Activated naive CD4-positive, alpha-beta T cell treated with anti-CD3 and anti-CD28 coated beads, Interleukin-2, amount 50 U/mL, for 24 hours (primary cell): ENCODE results near the gene GUCY2D.
"Not testable (repeated sequence)": the region's sequence is repeated elsewhere in the genome, so short reads cannot be mapped to it uniquely, and the experiment has no call there.

Experiments used
- H3K27ac Mint-ChIP-seq: one replicate; pipeline ENCODE4 v1.8.0; 2021; ENCODE audit warnings: mild to moderate bottlenecking, mixed read lengths
- H3K27me3 Mint-ChIP-seq: one replicate; pipeline ENCODE4 v1.8.0; 2021; ENCODE audit warnings: mixed read lengths
- H3K36me3 Mint-ChIP-seq: one replicate; pipeline ENCODE4 v1.8.0; 2021; ENCODE audit warnings: mixed read lengths
- H3K4me1 Mint-ChIP-seq: one replicate; pipeline ENCODE4 v1.8.0; 2021; ENCODE audit warnings: mixed read lengths
- H3K4me3 Mint-ChIP-seq: one replicate; pipeline ENCODE4 v1.8.0; 2021; ENCODE audit warnings: mild to moderate bottlenecking, mixed read lengths
- H3K9me3 Mint-ChIP-seq: one replicate; pipeline ENCODE4 v1.8.0; 2021; ENCODE audit warnings: mixed read lengths

Gene GUCY2D

DNA sequence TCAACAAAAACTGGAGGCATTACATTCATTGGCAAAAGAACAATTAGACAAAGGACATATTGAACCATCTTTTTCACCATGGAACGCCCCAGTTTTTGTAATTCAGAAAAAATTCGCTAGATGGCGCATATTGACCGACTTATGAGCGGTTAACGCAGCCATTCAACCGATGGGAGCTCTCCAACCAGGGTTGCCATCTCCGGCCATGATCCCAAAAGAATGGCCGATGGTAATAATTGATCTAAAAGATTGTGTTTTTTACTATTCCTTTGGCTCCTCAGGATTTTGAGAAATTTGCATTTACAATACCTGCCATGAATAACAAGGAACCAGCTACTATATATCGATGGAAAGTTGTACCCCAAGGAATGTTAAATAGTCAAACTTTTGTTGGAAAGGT lies 57.9 kb downstream of the GUCY2D start:
- Mint-ChIP-seq H3K4me3 (no peak overlapping the region), H3K27me3 (peaks cover 42% of the 10 kb centered on the region), H3K36me3 (no peaks in the 10 kb centered on the region), H3K4me1 (peaks cover 4% of the 10 kb centered on the region), H3K9me3 (no peaks in the 10 kb centered on the region), H3K27ac (peak overlapping the region; percentile 46)

DNA sequence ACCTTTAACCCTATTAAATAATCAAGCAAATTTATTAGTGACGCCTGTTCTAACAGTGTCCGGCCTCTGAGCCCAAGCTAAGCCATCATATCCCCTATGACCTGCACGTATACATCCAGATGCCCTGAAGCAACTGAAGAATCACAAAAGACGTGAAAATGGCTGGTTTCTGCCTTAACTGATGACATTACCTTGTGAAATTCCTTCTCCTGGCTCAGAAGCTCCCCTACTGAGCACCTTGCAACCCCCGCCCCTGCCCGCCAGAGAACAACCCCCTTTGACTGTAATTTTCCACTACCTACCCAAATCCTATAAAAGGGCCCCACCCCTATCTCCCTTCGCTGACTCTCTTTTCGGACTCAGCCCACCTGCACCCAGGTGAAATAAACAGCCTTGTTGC lies 59.4 kb downstream of the GUCY2D start:
- H3K27ac Mint-ChIP-seq, H3K4me1 Mint-ChIP-seq: not testable (repeated sequence)
- H3K27me3 Mint-ChIP-seq = peaks cover 40% of the 10 kb centered on the region

DNA sequence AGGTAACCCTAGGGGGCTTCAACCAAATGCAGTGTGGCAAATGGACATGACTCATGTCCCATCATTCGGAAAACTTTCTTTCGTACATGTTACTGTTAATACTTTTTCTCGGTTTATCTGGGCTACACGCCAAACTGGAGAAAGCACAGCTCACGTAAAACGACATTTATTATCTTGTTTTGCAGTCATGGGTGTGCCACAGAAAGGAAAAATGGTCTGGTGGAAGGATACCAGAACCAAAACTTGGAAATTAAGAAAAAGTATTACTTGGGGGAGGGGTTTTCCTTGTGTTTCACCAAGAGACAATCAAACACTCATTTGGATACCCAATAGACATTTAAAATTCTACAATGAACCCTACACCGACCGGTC lies 60.0 kb downstream of the GUCY2D start:
- Mint-ChIP-seq H3K4me1 (no peaks in the 10 kb centered on the region), H3K9me3 (no peaks in the 10 kb centered on the region)

More for the DNA sequence above, 59.4 kb downstream of the GUCY2D start:
- not testable (repeated sequence) for H3K9me3 Mint-ChIP-seq, H3K36me3 Mint-ChIP-seq, H3K4me3 Mint-ChIP-seq

DNA sequence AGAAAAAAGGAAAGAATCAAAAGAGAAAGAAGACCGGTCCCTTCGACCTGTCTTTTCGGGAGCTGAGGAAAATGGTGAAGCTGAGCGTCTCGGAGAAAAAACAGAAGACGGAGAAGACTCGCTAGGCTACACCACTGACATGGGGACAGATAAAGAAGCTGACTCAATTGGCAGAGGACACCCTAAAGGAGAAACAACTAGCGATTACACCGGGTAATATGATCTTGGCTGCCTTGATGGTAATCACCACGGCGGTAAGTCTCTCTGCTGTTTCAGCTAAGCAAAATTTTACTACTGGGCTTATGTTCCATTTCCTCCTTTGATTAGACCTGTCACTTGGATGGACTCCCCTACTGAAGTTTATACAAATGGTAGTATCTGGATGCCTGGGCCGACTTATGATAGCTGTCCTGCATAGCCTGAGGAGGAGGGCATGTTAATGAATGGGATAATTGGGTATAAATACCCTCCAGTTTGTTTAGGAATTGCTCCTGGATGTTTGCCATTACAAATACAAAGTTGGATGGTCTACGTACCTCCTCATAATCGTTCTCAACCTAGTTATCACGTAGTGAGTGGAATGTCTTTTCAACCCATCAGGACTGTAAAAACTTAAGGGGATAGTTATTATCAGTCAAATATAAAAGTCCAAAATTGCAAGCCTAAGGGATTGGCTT lies 60.5 kb downstream of the GUCY2D start:
- Mint-ChIP-seq H3K27ac (no peak overlapping the region), H3K4me3 (no peak overlapping the region), H3K4me1 (no peaks in the 10 kb centered on the region), H3K27me3 (peaks cover 36% of the 10 kb centered on the region), H3K36me3 (no peaks in the 10 kb centered on the region), H3K9me3 (no peaks in the 10 kb centered on the region)

More for the DNA sequence above, 60.0 kb downstream of the GUCY2D start:
- no peak overlapping the region for H3K27ac Mint-ChIP-seq
- no peaks in the 10 kb centered on the region for H3K36me3 Mint-ChIP-seq
- H3K27me3 Mint-ChIP-seq = peaks cover 39% of the 10 kb centered on the region
- no peak overlapping the region for H3K4me3 Mint-ChIP-seq

DNA sequence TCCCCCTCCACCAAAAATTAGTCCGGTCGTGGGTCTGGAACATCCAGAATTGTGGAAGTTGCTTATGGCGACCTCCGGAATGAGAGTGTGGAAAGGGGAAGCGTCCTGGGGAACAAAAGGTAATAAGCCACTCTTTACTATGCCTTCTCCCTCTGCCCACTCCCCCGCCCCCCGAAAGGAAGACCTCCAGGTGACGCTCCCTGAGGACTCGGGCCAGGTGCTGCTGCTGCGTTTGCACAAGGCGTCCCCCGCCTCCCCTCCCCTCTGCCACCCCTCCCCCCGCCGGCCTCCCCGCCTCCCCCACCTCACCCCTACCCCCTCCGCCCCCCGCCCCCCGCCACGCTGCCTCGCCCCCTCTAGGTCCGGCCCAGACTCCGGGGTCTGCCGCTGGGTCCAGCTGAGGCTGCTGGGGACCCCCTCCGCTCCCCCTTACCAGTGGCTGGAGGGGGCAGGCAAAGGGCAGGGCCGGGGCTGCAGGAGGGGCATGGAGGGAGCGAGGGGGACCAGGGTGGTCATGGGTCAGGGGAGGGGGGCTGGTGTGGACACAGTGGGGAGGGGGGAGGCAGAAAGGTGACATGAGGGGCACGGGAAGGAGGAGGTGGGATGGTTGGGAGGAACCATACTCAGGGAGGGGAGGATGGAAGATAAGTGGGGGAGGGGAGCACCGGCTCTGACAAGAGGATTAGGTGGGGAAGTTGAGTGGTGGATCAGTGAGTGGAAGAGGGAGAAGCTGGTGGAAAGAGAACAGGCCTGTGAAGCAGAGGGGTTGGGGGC lies 61.5 kb downstream of the GUCY2D start:
- Mint-ChIP-seq H3K27me3 (peaks cover 32% of the 10 kb centered on the region), H3K27ac (no peak overlapping the region), H3K36me3 (no peaks in the 10 kb centered on the region), H3K4me3 (no peak overlapping the region), H3K4me1 (no peaks in the 10 kb centered on the region), H3K9me3 (no peaks in the 10 kb centered on the region)

DNA sequence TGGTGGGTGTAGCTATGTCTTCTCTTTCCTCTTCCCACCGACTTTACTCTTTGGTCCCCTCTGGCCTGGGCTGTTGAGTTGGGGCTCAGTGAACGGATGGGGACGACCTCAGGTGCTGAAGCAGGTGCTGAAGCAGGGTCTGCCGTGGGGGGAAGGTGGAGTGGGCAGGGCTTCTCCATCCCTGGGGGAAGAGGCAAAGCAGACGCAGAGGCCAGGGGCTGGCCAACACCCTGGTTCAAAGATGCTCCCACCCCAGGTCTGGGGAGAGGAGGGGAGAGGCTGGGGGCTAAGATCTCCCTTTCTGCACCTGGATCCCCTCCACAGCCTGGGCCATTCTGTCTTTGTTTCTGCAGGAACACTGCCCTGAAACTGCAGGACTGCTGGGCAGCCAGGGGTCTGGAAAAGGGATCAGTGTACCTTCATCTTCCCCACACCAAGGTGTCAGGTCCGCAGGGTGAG lies 62.2 kb downstream of the GUCY2D start:
- Mint-ChIP-seq H3K9me3 (no peaks in the 10 kb centered on the region), H3K27ac (no peak overlapping the region), H3K4me1 (no peaks in the 10 kb centered on the region), H3K36me3 (no peaks in the 10 kb centered on the region), H3K27me3 (peaks cover 30% of the 10 kb centered on the region), H3K4me3 (no peak overlapping the region)

DNA sequence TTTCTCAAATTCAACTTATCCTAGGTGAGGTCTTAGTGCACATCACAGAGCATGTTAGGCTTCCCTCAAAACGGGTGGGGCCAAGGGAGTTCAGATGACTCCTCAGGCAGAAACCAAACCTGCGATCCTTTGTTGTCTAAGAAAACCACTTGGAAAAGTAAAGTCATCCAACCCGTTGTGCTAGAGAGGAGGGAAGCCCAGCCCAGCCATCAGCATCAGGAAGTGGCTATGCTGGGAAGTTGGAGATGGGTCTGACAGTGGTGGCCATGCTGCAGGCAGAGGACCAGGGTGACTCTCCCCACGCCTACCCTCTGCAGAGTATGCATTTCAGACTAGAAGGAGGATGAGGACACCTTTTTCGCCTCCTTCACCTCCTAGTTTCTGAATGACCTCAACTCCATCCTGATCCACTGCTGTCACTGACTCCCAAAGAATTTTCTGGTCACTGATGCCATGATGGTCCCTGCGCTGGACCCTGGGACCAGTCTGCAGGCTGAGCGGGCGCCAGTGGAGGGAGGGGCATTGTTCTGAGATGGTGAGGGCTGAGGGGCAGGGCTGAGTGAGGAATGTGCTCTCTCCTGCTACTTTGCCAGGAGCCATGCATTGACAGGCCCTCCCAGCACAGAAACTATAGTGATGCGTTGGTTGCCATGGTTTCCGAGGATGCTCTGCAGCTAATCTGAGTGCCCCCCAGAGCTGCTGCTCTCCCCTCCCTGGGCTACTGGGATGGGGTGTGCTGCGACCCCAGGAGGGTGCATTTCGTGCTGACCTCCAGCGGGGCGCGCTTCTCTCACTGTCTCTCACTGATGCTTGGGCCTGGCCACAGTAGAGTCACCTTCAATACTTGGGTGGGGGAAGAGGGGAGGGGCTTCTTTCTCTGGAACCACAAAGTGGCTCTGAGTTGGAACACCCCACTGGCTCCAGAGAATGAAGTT lies 64.7 kb downstream of the GUCY2D start:
- no peaks in the 10 kb centered on the region for H3K4me1 Mint-ChIP-seq
- H3K27me3 Mint-ChIP-seq = peaks cover 16% of the 10 kb centered on the region
- H3K27ac Mint-ChIP-seq = no peak overlapping the region
- H3K9me3 Mint-ChIP-seq = no peaks in the 10 kb centered on the region
- no peaks in the 10 kb centered on the region for H3K36me3 Mint-ChIP-seq
- no peak overlapping the region for H3K4me3 Mint-ChIP-seq

DNA sequence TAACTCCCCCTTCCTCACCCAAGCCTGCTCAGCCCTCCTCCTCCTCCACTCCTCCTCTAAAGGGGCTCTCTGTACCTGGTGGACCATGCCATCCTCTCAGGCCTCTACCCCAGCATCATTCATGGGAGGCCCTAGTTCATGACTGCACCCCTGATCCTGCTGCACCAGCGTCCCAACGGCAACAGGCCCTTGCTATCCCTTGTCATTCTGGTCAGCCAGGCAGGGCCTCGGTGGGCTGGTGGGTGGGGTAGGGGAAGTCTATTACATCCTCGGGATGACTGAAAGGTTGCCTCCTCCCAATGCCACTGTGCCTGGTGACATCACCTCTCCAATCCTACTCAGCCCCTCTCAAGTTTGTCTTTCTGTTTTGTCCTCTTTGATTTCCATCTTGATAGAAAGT lies 65.4 kb downstream of the GUCY2D start:
- no peaks in the 10 kb centered on the region for H3K36me3 Mint-ChIP-seq
- H3K4me3 Mint-ChIP-seq = no peak overlapping the region
- no peaks in the 10 kb centered on the region for H3K9me3 Mint-ChIP-seq
- H3K27me3 Mint-ChIP-seq = peaks cover 14% of the 10 kb centered on the region
- H3K4me1 Mint-ChIP-seq = peaks cover 6% of the 10 kb centered on the region
- H3K27ac Mint-ChIP-seq = no peak overlapping the region

DNA sequence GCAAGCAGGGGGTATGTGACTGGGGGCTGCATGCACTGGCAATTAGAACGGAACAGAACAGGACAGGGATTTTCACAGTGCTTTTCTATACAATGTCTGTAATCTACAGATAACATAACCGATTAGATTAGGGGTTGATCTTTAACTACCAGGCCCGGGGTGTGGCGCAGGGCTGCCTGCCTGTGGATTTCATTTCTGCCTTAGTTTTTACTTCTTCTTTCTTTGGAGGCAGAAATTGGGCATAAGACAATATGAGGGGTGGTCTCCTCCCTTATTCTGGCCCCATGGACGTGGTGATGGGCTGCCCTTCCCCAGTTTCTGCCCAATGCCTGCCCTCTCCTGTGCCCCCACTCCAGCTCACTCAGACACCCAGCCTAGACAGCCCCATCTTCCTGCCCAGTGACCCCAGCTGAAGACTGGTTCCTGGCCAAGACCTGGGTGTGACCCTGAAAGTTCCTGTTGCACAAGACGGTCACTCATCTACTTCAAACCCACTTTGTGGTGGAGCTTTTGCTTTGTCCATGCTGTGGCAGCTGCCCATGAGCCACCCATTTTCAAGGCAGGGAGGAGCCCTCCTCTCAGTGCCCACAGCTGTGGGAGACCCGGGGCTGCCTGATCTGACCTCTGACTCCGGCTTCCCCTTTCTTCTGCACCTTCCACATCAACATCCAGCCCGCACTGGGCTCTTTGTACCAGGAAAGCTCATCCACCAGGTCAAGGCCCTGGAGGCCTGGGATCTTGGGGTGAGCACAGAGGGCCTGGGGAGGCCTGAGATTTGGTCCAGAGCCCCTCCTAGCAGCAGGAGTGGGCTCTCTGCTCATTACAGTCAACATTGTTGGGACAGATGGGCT lies 66.5 kb downstream of the GUCY2D start:
- Mint-ChIP-seq H3K27me3 (peaks cover 13% of the 10 kb centered on the region), H3K4me1 (peaks cover 13% of the 10 kb centered on the region), H3K9me3 (no peaks in the 10 kb centered on the region), H3K27ac (no peak overlapping the region), H3K4me3 (no peak overlapping the region), H3K36me3 (no peaks in the 10 kb centered on the region)

DNA sequence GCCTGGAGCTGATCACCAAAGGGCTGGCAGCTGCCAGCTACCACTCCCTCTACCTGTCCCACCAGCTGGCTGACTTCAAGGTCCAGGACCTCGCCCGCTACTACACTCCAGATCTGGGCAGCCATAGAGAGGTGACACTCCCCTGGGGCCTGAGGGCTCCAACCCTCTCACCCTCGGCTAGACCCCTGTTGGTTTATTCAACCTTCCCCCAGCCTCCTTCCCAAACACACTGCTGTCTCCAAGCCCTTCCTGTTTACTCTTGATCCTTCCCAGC lies 67.1 kb downstream of the GUCY2D start:
- Mint-ChIP-seq H3K27ac (no peak overlapping the region), H3K4me3 (no peak overlapping the region), H3K4me1 (peaks cover 18% of the 10 kb centered on the region), H3K36me3 (no peaks in the 10 kb centered on the region), H3K27me3 (peaks cover 17% of the 10 kb centered on the region), H3K9me3 (no peaks in the 10 kb centered on the region)
